NCI-H1105 (cell line): ENCODE results near the gene LILRA5.
"Not testable (repeated sequence)": the region's sequence is repeated elsewhere in the genome, so short reads cannot be mapped to it uniquely, and the experiment has no call there.

ENCODE experiments used
- DNase-seq: peaks from one replicate; lab custom pipeline; 2025; lab: John Stamatoyannopoulos, UW

Gene LILRA5

DNA sequence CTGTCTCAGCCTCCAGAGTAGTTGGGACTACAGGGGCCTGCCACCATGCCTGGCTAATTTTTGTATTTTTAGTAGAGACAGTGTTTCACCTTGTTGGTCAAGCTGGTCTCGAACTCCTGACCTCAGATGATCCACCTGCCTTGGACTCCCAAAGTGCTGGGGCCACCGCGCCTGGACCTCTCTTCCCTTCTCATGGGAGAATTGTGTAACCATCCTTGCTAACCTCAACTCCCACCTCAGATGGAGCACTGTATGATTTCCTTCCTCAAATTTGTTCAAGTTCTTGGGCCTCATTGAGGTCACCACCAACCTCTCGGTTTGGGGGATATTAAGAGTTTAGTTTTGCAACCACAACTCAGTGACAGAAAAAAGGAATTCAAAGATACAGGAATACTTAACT, 10.7 kb downstream of the LILRA5 start:
- DNase-seq: no peak

DNA sequence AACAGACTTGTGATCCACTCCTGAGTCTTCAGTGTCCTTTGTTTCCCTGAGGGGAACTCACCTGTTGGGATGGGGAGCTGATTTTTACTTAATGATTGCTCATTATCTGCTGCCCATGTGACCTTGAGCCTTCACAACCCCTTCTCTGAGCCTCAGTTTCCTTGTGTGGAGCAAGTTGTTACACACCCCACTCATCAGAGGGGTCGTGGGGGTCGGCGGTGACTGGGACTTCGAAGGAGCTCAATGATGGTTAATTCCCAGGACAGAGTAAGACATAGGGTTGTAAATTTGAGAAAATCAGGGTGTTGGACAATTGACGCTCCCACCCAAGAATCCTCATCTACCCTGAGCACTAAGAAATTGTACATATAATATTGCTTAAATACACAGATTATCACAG, 13.5 kb downstream of the LILRA5 start:
- DNase-seq: no peak

DNA sequence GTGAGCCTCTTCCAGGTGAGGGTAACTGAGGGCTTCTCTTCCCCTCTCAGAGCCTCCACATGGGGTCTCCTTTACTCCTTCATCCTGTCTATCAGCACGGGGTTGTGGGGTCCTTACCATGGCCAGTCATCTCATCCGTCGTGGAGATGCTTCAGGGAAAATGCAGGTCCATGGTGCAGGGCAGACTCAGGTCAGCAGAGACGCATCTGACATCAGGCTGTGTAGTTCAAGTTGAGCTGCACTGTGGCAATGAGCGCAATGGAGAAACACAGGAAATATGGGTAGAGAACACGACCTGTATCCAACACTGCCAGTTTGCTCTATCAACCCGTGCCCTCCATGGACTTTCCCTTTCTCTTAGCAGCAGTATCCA, 13.9 kb downstream of the LILRA5 start:
- DNase-seq: no peak

DNA sequence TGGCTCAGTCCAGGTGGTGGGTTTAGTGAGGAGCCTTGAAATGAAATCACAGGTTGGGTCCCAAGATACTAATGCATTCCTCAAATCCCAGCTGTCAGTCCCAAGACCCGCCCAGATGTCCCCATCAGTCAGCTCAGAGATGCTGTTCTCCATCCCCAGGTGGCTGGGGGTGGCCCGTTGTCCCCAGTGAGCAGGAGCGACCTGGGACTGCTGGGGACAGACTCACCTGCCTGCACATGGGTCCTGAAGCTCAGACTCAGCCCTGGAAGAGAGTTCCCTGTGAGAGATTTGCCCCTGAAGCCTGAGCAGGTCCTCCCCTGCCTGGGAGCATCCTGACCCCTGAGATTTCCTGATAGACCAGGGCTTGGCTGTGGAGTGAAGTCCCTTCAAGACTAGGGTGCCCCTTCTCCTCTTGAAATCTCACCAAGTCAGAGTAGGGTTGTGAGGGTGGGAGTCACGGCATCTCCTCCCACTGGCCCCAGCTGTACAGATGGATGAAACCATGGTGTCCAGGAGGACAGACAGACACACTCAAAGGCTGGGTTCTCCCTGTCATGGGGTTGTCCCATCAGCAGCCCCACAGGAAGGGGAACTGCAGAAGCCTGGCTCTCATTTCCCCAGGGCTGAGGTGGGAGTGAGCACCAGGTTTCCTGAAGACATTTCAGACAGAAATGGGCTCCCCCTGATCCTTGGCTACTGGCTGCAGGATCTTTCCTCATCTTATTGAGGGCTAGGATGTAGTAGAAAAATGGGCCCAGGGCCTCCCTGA, 14.4 kb downstream of the LILRA5 start:
- no peak for DNase-seq

DNA sequence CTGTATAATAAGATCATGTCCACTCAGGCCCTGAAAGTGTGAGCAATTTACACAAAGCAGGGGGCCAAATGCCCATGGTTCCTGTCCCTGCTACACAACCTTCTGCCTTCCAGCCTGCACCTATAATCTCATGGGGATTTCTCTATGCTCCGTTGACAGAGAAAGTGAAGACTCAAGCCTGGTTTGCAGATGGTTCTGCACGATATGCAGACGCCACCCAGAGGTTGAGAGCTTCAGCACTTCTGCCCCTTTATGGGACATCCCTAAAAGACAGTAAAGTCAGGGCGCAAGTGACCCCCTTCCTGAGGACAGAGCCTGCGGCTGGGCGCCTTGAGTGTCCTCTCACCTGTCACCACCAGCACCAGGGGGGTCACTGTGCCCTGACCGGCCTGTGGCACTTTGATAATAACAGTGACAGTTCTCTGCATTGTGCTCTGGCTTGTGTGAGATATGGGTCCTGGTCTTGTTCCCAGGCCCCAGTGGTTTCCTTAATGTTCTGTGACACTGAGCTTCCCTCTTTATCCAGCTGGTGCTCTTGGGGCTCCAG, 15.1 kb downstream of the LILRA5 start:
- DNase-seq: no peak

DNA sequence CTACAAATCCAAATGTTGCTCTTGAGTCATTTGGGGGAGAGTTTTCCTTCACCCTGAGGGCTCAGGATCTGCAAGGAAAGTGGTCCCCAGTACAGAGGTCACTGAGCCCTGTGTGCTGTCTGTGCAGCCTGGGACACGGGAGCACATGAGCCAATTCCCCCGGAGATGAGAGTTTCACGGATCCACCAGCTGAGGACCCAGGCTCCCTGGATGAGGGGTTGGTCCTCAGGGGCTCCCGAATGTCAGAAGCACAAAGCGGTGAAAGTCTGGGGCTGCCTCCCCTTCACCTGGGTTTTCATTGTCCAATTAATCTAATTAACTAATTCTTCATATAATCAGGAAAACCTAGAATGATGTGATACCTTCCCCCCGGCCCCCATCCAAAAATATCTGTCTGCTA, 18.4 kb downstream of the LILRA5 start:
- DNase-seq: no peak

DNA sequence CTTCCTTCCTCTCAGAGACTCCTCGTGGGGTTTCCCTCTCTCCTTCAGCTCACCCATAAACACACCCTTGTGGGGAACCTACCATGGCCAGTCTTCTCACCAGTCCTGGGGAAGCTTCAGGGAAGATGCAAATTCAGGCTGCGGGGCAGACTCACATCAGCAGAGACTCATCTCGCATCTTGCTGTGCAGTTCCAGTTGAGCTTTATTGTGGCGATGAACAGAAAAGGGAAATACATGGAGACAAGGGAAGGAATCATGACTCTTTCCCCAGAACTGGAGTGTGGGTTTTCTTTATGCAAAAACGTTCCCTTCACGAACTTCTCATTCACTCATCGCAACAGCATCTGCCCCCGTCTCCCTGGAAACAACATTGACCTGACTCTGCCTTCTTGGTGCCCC, 23.8 kb downstream of the LILRA5 start:
- DNase-seq: not testable (repeated sequence)

DNA sequence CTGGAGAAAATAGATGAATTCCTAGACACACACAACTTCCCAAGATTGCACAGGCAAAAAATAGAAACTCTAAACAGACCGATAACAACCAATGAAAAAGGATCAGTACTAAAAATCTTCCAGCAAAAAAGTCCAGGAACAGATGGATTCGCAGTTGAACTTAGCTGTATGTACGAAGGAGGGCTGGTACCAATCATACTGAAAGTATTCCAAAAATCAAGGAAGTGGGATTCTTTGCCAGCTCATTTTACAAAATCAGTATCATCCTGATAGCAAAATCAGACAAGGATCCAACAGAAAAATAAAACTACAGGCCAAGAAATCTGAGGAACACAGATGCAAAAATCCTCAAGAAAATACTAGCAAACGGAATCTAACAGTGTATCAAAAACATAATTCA, 25.5 kb downstream of the LILRA5 start:
- DNase-seq: no peak

DNA sequence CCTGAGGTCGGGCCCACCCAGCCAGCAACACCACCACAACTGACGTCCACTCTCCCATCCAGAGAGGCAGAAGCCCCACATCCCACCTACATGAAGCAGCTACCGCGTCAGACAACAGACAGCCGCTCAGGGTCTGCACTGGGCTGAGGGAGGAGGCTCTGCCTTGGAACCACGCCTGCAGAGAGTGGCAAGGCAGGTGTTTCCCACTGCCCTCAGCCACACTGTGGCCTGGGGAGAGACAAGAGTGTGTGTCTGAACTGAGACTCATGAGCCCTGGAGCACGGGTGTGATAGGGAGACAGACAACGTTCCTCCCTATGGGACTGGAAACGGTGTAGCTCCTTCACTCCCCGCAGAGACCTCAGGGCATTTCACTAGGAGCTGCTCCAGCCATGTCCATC, 26.7 kb downstream of the LILRA5 start:
- DNase-seq: not testable (repeated sequence)

DNA sequence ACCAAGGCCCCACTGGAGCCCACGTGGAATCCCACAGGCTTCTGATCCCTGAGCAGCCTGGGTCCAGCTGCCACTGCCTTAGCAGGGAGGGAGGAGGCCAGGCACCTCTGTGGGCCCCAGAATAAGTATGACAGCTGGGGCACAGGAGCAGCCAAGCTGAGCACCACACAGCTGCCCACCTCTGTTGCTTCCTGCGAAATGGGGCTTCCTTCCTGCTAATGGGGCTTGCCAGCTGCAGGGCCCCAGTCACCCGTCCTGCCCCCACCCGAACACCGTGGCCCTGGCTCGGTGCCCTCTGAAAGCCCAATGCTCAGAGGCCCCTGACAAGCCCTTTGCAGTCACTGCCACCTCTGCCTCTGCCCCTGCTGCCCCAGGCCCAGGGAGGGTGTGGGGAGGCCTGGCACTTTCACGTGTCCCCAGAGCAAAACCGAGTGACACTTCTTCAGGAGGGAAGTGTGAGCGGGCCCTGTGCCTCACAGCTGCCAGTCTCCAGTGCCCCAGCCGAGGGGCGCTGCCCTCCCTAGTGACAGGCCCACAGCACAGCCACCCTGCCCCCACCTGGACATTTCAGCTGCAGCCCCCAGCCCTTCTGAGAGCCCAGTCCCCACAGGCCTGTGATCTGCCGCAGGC, 27.4 kb downstream of the LILRA5 start:
- DNase-seq: not testable (repeated sequence)

DNA sequence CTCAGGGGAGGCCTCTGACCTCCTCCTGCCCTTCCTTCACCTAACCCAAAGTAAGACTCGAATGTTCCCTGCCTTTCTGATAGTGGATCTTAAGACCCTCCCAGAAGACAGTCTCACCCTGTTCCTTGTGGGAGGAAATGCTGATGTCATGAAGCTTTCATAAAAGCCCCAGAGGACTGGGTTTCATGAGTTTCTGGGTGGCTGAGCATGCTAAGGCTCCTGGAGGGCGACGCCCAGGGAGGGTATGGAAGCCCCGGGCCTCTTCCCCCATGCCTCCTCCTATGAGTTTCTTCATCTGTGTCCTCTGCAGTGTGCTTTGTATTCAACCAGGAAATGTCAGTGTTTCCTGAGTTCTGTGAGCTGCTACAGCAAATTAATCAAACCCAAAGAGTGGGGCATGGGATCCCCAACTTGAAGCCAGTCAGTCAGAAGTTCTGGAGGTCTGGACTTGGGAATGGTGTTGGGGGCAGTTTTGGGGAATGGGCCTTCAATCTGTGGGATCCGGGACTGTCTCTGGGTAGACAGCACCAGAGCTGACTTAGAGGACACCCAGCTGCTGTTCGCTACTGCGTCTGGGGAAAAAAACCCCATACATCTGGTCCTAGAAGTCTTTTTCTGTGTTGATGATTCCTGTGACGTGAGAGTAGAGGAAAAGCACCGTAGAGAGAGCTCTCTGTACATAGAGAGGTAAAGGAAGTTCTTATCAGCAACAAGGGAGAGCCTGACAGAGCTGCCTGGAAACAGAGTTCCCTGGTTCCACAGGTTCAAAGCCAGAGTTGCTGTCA, 30.1 kb downstream of the LILRA5 start:
- DNase-seq: no peak

DNA sequence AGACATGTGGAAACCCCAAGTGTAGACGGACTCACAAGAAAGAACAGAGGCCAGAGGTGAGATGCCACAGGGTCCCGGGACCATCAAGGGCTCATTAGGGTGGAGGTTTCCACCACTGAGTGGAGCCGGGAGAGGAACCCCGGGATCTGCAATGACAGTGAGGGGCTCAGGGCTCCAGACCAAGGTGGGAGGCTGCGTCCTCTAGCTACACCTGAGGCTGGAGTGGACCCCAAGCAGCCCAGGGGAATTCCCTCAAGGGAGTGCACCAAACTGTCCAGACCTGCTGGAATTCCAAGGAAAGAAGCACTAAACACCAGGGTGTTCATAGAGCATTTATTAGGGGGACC, 31.3 kb downstream of the LILRA5 start:
- DNase-seq: not testable (repeated sequence)

DNA sequence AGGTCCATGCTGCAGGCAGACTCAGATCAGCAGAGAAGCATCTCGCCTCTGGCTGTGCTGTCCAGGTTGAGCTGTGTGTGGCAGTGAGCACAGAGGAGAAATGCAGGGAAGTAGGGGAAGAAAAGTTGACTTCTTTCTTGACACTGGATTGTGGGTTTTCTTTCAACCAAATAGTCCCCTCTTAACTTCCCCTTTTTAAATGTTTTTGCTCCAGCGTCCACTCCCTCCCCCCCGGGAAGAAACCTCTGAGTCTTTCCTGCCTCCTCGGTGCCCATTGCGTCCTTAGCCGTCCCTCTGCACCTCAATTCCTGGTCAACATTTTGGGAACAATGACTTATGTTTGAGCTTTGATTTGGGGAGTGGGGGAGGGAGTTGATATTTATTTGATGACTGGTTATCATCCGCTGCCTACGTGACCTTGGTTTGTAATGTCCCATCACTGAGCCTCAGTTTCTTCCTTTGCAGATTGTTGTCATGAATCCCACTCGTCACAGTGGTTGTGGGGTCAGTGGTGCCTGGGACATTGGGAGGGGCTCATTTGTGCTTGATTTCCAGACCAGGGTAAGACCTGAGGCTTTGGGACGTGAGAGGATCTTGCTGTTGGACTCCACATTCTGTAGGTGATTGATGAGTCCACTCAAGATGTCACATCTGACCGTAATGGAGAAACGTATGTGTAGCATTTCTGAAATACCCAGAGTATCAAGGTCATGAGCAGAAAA, 31.8 kb downstream of the LILRA5 start, which contains the start of gene LILRB2:
Gene LILRB2, minus strand, starts transcription at position 104 of the 722 bp plus-strand sequence. CDS start 614 bp downstream, outside the sequence.
- no peak for DNase-seq

DNA sequence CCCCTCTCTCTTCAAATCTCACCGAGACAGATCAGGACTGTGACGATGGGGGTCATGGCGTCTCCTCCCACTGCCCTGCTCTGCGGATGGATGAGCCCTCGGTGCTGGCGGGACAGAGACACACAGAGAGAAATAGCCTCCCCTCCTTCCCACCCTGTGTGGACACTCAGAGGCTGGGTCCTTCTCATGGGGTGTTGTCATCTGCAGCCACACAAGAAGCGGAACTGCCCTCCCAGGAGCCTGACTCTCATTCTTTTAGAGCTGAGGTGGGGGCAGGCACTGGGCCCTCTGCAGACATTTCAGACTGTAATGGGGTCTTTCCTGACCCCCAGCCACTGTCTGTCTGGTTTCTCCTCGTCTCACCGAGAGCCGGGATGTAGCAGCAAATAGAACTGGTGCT, 32.5 kb downstream of the LILRA5 start:
- not testable (repeated sequence) for DNase-seq

DNA sequence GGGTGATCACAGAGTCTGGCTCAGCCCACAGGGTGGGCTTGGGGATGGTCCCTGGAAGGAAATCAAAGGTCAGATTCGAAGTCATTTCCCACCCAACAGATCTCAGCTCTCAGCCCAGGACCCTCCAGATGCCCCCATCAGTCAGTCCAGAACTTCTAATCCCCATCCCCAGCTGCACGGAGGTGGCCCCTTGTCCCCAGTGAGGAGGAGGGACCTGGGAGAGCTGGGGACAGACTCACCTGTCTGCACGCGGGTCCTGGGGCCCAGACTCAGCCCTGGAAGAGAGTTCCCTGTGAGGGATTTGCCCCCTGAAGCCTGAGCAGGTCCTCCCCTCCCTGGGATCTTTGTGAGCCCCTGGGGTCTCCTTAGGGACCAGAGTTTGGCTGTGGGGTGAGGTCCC, 32.9 kb downstream of the LILRA5 start:
- DNase-seq: not testable (repeated sequence)

DNA sequence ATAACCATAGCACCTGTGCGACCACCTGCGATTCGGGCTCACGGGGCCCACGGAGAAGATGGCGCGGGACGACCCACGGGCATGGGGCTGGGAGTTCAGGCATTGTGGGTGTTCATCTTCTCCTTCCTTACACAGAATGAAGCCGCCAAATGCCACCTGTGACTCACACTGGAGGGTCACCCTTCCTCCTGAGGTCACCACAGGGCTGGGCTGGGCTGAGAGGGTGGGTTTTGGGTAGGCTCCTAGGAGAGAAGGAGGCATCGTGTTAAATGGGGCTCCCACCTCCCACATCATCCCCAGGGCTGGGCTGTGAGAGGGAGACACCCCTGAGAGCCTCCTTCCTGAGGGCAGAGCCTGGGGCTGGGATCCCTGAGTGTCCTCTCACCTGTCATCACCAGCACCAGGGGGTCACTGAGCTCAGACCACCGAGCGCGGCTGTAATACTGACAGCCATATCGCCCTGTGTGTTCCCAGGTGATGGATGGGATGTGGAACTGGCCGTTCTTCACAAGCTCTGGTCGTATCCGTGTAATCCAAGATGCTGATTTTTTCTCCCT, 33.5 kb downstream of the LILRA5 start:
- no peak for DNase-seq

DNA sequence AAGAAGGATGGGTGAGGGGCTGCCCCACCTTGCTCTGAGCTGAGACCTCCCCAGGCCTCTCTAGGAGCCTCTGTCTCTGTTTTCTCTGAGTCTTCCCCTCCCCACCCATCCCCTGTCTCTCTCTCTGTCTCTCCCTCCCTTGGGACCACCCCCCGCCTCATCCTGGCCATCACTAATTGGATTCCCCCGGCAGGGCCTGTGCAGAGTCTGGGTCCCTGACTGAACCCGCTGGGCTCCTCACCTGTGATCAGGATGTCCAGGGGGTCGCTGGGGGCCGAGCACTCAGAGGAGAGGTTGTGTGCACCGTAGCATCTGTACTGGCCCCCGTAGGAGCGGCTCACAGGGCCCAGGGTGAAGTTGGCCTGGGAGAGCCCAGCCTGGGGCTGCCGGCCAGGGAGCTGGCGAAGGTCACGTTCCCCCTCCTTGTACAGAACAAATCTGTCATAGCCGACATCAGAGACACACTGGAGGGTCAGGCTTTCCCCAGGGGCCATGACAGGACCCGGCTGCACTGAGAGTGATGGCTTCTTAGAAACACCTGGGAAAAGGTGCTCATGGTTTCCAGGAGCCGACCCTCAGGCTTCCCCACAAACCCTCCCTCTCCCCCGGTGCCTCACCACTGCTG, 34.3 kb downstream of the LILRA5 start:
- DNase-seq: not testable (repeated sequence)

DNA sequence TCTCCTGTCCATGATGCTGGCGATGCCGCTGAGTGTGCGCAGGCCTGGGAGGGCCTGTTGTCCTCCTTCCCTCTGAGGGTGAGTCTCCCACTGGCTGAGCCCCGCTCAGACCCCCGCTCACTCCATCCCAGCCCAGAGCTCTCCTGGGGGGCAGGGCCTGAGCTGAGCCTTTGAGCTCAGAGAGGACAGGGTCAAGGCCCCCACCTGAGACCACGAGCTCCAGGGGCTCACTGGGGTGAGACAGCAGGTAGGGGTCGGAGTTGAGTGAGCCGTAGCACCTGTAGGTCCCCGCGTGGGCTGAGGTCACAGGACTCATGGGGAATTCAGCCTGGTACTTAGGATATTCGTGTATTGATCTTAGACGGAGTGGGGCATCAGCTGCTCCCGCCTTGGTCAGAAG, 34.9 kb downstream of the LILRA5 start:
- DNase-seq: not testable (repeated sequence)

DNA sequence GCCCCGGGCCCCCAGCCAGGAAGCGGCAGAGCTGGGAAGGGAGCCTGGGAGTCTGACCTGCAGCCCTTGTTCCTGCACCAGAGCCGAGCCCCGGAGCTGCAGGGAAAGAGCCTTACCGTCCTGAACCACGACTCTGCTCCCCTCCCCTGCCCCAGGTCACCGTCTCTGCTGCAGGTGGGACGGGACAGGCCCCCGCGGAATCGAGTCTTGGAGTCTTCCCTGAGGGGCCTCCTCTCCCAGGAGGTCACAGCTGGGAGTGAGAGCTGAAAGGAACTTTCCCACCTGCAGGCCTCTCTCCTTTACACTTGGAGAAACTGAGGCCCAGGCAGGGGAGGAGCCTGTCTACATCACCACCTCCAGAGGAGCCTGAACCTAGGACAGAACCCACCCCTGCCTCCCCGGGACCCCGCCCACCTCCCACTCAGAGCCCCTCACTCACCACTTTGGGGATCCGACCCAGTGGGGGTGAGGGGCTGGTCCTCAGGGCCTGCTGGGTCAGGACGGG, 35.8 kb downstream of the LILRA5 start:
- not testable (repeated sequence) for DNase-seq

DNA sequence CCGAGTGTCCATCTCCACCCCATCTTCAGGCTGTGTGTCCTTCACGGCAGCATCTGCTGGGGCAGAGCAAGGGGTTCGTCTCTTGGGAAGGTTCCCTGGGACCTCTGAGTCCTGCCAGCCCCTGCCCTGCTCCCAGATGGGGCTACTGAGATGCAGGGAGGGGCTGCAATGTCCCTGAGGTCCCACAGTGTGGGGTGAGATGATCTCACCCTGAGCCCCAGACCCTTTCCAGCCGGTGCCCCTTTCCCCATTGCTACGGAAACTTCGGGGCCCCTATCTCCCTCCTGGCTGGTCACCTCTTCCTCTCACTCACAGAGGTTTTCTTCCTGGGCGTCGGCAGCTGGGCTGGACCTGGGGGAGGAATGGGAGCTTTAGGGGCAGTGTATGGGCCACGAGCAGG, 37.0 kb downstream of the LILRA5 start:
- no peak for DNase-seq

DNA sequence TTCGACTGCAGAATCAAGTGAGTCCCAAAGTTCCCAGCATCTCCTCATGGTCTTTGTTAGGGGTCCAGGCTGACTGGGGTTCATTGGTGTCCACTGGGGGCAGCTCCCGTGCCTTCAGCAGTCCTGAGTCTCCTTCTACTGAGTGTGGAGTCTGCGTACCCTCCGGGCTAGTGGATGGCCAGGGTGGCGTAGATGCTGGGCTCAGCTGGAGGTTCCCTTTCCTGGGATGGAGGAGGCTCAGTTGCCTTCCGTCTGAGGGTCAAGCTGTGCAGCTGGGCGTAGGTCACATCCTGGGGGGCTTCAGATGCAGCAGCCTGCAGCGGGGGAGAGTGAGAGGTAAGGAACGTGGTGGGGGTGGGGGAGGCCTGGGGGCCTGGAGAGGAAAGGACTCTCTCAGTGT, 38.5 kb downstream of the LILRA5 start:
- DNase-seq: not testable (repeated sequence)
